Liver (tissue), 9 donors: Measurements from ENCODE around the gene USP24. TPM values are rescaled to one million over a fixed set of nuclear protein-coding genes. Genes with fewer than 3 reads are reported as not detected.

ENCODE experiments used
- DNase-seq: peaks from one replicate; pipeline ENCODE4 v3.0.0-alpha.2; 2017; ENCODE audit warnings: low spot score
- H3K27ac ChIP-seq, 2 donors: one replicate each; pipeline ENCODE4 v1.7.0; 2013; ENCODE audit warnings: inconsistent platforms in 2 of 2, low read length in 2 of 2, control low read depth in 1 of 2, low read depth in 1 of 2, mild to moderate bottlenecking in 1 of 2
- H3K27me3 ChIP-seq, 4 donors: one replicate each; pipeline versions ENCODE4 v1.6.1 to v1.7.0; 2013; ENCODE audit warnings: low read length in 3 of 4, inconsistent platforms in 1 of 4, mild to moderate bottlenecking in 1 of 4, moderate library complexity in 1 of 4; ENCODE audit not compliant: control insufficient read depth in 4 of 4, insufficient read depth in 4 of 4
- H3K36me3 ChIP-seq, 4 donors: one replicate each; pipeline versions ENCODE4 v1.6.1 to v1.7.0; 2013; ENCODE audit warnings: low read length in 3 of 4, mild to moderate bottlenecking in 3 of 4, low read depth in 1 of 4, moderate library complexity in 1 of 4; ENCODE audit not compliant: control insufficient read depth in 4 of 4, insufficient read depth in 3 of 4
- H3K4me1 ChIP-seq, 4 donors: one replicate each; pipeline versions ENCODE4 v1.6.1 to v1.7.0; 2013; ENCODE audit warnings: low read length in 3 of 4, mild to moderate bottlenecking in 3 of 4, moderate library complexity in 1 of 4; ENCODE audit not compliant: control insufficient read depth in 4 of 4, insufficient read depth in 4 of 4
- H3K4me3 ChIP-seq, 3 donors: one replicate each; pipeline versions ENCODE4 v1.6.1 to v1.7.0; 2013; ENCODE audit warnings: low read length in 3 of 3, control low read depth in 1 of 3, low read depth in 1 of 3, mild to moderate bottlenecking in 1 of 3
- H3K9ac ChIP-seq, 2 donors: one replicate each; pipeline ENCODE4 v1.7.0; 2013; ENCODE audit warnings: low read length in 2 of 2, mild to moderate bottlenecking in 2 of 2, moderate library complexity in 2 of 2, control low read depth in 1 of 2, low read depth in 1 of 2
- H3K9me3 ChIP-seq, 4 donors: one replicate each; pipeline versions ENCODE4 v1.6.1 to v1.7.0; 2013; ENCODE audit warnings: low read length in 3 of 4; ENCODE audit not compliant: control insufficient read depth in 4 of 4
- ATF3 ChIP-seq: IDR thresholded peaks from 2 replicates; pipeline ENCODE4 v1.6.1; 2016; ENCODE audit warnings: antibody characterized with exemption
- CTCF ChIP-seq: fragments of 150-350 bp; IDR thresholded peaks from 2 replicates; pipeline ENCODE4 v1.5.1; 2017; ENCODE audit warnings: improper control_type of control experiment, low read depth, low read length; ENCODE audit not compliant: missing input control
- EGR1 ChIP-seq, 2 donors: IDR thresholded peaks; 2 replicates each; pipeline ENCODE4 v1.6.1; 2016 to 2018; ENCODE audit warnings: antibody characterized with exemption in 2 of 2, low read depth in 2 of 2
- FOXA1 ChIP-seq: IDR thresholded peaks from 2 replicates; pipeline ENCODE4 v1.6.1; 2016; ENCODE audit warnings: antibody characterized with exemption
- FOXA2 ChIP-seq: IDR thresholded peaks from 2 replicates; pipeline ENCODE4 v1.6.1; 2016; ENCODE audit warnings: antibody characterized with exemption
- GABPA ChIP-seq, 2 donors: IDR thresholded peaks in 1 of 2; conservative IDR thresholded peaks in 1 of 2; 2 replicates each; pipeline ENCODE4 v1.6.1; 2016; ENCODE audit warnings: antibody characterized with exemption in 2 of 2, mild to moderate bottlenecking in 1 of 2, moderate library complexity in 1 of 2
- HNF4A ChIP-seq, 2 donors: conservative IDR thresholded peaks; 2 replicates each; pipeline ENCODE4 v1.6.1; 2016; ENCODE audit warnings: antibody characterized with exemption in 2 of 2, mild to moderate bottlenecking in 2 of 2
- HNF4G ChIP-seq: IDR thresholded peaks from 2 replicates; pipeline ENCODE4 v1.6.1; 2016; ENCODE audit warnings: antibody characterized with exemption
- JUND ChIP-seq, 2 donors: IDR thresholded peaks; 2 replicates each; pipeline ENCODE4 v1.6.1; 2016; ENCODE audit warnings: antibody characterized with exemption in 2 of 2
- MAX ChIP-seq: IDR thresholded peaks from 2 replicates; pipeline ENCODE4 v1.6.1; 2016; ENCODE audit warnings: antibody characterized with exemption
- NR2F2 ChIP-seq: IDR thresholded peaks from 2 replicates; pipeline ENCODE4 v1.6.1; 2016; ENCODE audit warnings: antibody characterized with exemption
- RAD21 ChIP-seq, 2 donors: IDR thresholded peaks; 2 replicates each; pipeline ENCODE4 v1.6.1; 2016; ENCODE audit warnings: antibody characterized with exemption in 2 of 2, mild to moderate bottlenecking in 2 of 2
- REST ChIP-seq: IDR thresholded peaks from 2 replicates; pipeline ENCODE4 v1.6.1; 2016; ENCODE audit warnings: antibody characterized with exemption, mild to moderate bottlenecking
- RXRA ChIP-seq, 2 donors: IDR thresholded peaks; 2 replicates each; pipeline ENCODE4 v1.6.1; 2017 to 2018; ENCODE audit warnings: antibody characterized with exemption in 2 of 2, mild to moderate bottlenecking in 1 of 2
- SP1 ChIP-seq: IDR thresholded peaks from 2 replicates; pipeline ENCODE4 v1.6.1; 2018; ENCODE audit warnings: antibody characterized with exemption, mild to moderate bottlenecking
- TAF1 ChIP-seq: conservative IDR thresholded peaks from 2 replicates; pipeline ENCODE4 v1.6.1; 2016; ENCODE audit warnings: antibody characterized with exemption, mild to moderate bottlenecking
- YY1 ChIP-seq: IDR thresholded peaks from 2 replicates; pipeline ENCODE4 v1.6.1; 2016; ENCODE audit warnings: antibody characterized with exemption, mild to moderate bottlenecking
- ZBTB33 ChIP-seq: IDR thresholded peaks from 2 replicates; pipeline ENCODE4 v1.6.1; 2016; ENCODE audit warnings: antibody characterized with exemption
- WGBS: extraction: QIAGEN DNeasy Blood & Tissue Kit; methylation state at CpG from one replicate; pipeline ENCODE4 v1.1.7; 2013; 5-methylcytosine and 5-hydroxymethylcytosine counted together
- polyA plus RNA-seq, 2 donors: library from polyadenylated mRNA; stranded (reverse) in 1 of 2; unstranded in 1 of 2; fragments of 200-250 nt in 1 of 2; fragments of >200 nt in 1 of 2; fragmentation: Nextera tagmentation in 1 of 2; extraction: Ambion mirVana in 1 of 2; gene quantifications; one replicate each; pipeline versions ENCODE4 v1.2.1 to v1.2.3, GENCODE V29; 2013 to 2015
- total RNA-seq, 2 donors: library from RNA; depleted of rRNA; stranded (reverse); fragments of >200 nt; gene quantifications; one replicate each; pipeline ENCODE4 v1.2.3, GENCODE V29; 2014
- donor health status: healthy.
- donor health status: healthy.
- donor health status: healthy.
- donor health status: healthy.
- donor health status: healthy.

The USP24 gene
- total and polyA plus RNA-seq, 4 donors = 7.0 to 75.8 (median 20.3) TPM

- Histone ChIP-seq H3K36me3 (peaks cover 5 to 77% (median 60%) of the 10 kb centered on the region in 4 donors), H3K27me3 (no peaks in the 10 kb centered on the region), H3K4me1 (no peaks in the 10 kb centered on the region), H3K9me3 (no peaks in the 10 kb centered on the region), H3K4me3 (no peak overlapping the region), H3K9ac (no peak overlapping the region), H3K27ac (no peak overlapping the region)
- WGBS = 80% methylated on average over 4 of the region's 4 CpGs
- TF ChIP-seq NR2F2 (no peak), YY1 (no peak), FOXA2 (no peak), JUND (IDR thresholded peaks at IDR 0.05) (no peak), MAX (no peak), ATF3 (no peak), GABPA (IDR thresholded peaks at IDR 0.05 in 1 of 2, conservative IDR thresholded peaks at IDR 0.05 in 1 of 2) (no peak), EGR1 (IDR thresholded peaks at IDR 0.05; ENCODE audit: low read depth in 2 of 2) (no peak), HNF4G (no peak), HNF4A (conservative IDR thresholded peaks at IDR 0.05) (no peak), CTCF (no peak), TAF1 (no peak), SP1 (no peak), REST (no peak), FOXA1 (no peak), ZBTB33 (no peak), RAD21 (IDR thresholded peaks at IDR 0.05) (no peak)
- DNase-seq = no peak
Observed at GRCh38 chr1:55088413-55088812, 126.8 kb downstream of the USP24 start.

GRCh38 chr1:55087439-55087838, 127.7 kb downstream of the USP24 start:
- Histone ChIP-seq H3K9ac (no peak overlapping the region), H3K9me3 (no peaks in the 10 kb centered on the region), H3K4me1 (no peaks in the 10 kb centered on the region), H3K36me3 (peaks cover 5 to 76% (median 56%) of the 10 kb centered on the region in 4 donors), H3K27me3 (no peaks in the 10 kb centered on the region), H3K4me3 (no peak overlapping the region), H3K27ac (no peak overlapping the region)
- WGBS = 98% methylated on average over 3 of the region's 3 CpGs
- no peak for DNase-seq
- TF ChIP-seq NR2F2 = no peak
- no peak for TF ChIP-seq HNF4G
- TF ChIP-seq JUND (IDR thresholded peaks at IDR 0.05) = no peak
- no peak for TF ChIP-seq REST
- TF ChIP-seq RAD21 (IDR thresholded peaks at IDR 0.05) = no peak
- no peak for TF ChIP-seq ATF3
- no peak for TF ChIP-seq SP1
- no peak for TF ChIP-seq RXRA (IDR thresholded peaks at IDR 0.05)
- no peak for TF ChIP-seq ZBTB33
- no peak for TF ChIP-seq GABPA (IDR thresholded peaks at IDR 0.05 in 1 of 2, conservative IDR thresholded peaks at IDR 0.05 in 1 of 2)
- no peak for TF ChIP-seq YY1
